Uterus (tissue), 4 donors: ENCODE measurements around the gene NME4. TPM values are rescaled to one million over a fixed set of nuclear protein-coding genes. Genes with fewer than 3 reads are reported as not detected.

Experiments used
- DNase-seq, 2 donors: peaks; one replicate each; pipeline ENCODE4 v3.0.0-alpha.2; 2019 to 2020
- H3K27ac ChIP-seq, 2 donors: fragments of 200-600 bp; sonication (generic); 1 replicate in 1 of 2; 2 replicates in 1 of 2; pipeline ENCODE4 v1.5.1; 2016 to 2018
- H3K27me3 ChIP-seq, 2 donors: fragments of 200-600 bp; sonication (generic); one replicate each; pipeline ENCODE4 v1.5.1; 2018 to 2019; ENCODE audit warnings: control low read depth in 1 of 2
- H3K36me3 ChIP-seq, 2 donors: fragments of 200-600 bp; sonication (generic); one replicate each; pipeline ENCODE4 v1.5.1; 2019; ENCODE audit warnings: control low read depth in 1 of 2
- H3K4me1 ChIP-seq, 2 donors: fragments of 200-600 bp; sonication (generic); one replicate each; pipeline ENCODE4 v1.5.1; 2018 to 2019; ENCODE audit warnings: control low read depth in 1 of 2
- H3K4me3 ChIP-seq, 2 donors: fragments of 200-600 bp; sonication (generic); 1 replicate in 1 of 2; 2 replicates in 1 of 2; pipeline ENCODE4 v1.5.1; 2018 to 2019; ENCODE audit warnings: mild to moderate bottlenecking in 1 of 2
- H3K9me3 ChIP-seq, 2 donors: fragments of 200-600 bp; sonication (generic); one replicate each; pipeline ENCODE4 v1.5.1; 2019; ENCODE audit warnings: control low read depth in 1 of 2
- POLR2A ChIP-seq, 2 donors: fragments of 450-650 bp; IDR thresholded peaks; one replicate each; pipeline ENCODE4 v1.6.1; 2016; ENCODE audit warnings: antibody characterized with exemption in 2 of 2, mild to moderate bottlenecking in 1 of 2, moderate library complexity in 1 of 2
- intact Hi-C: fragments of 100-400 bp; cut with DNase I; formaldehyde crosslinking; loops from one replicate; pipeline ENCODE4 v1.15.1; 2023; ENCODE audit warnings: low total_unique reads
- total RNA-seq, 4 donors: library from RNA; depleted of rRNA in 3 of 4; stranded (reverse); fragments of >200 nt in 3 of 4; gene quantifications; one replicate each; pipeline versions ENCODE4 v1.1.0 to v1.2.4, GENCODE V29; 2014 to 2023
- TF ChIP-seq, protein P1 (sequence below), 4 experiments: fragments of 200-600 bp in 2 of 4; fragments of 450-650 bp in 2 of 4; sonication (generic) in 2 of 4; IDR thresholded peaks; one replicate each; pipeline ENCODE4 v1.5.1; 2016 to 2019; ENCODE audit warnings: antibody characterized with exemption in 4 of 4, mild to moderate bottlenecking in 2 of 4, moderate library complexity in 1 of 4
- donor health status: DM: yes; HTN: yes; CAD: no.

Gene NME4
- total RNA-seq, 4 donors from 2014 or later, result 37.3 to 77.6 (median 62.2) TPM

DNA sequence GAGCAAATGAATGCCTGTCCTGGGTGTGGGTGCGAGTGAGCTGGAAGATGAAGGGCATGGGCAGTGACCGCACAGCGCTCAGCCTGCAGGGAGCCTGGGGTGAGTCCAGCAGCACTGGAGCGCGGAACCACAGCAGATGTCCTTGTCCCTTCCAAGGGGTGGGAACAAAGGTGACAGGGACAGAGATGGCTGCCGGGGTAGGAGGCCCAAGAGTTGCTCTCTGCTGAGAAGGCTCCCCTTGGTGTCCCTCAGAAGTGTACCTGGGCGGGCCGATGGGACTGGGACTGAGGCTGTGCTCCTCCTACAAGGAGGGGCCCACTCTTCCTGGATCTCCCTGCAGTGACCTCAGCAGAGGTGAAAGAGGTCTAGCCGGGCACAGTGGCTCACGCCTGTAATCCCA is 7.6 kb upstream of the NME4 start:
- H3K4me1 ChIP-seq, result no peaks in the 10 kb centered on the region
- no peak for DNase-seq
- no peaks in the 10 kb centered on the region for H3K9me3 ChIP-seq
- no peak overlapping the region for H3K4me3 ChIP-seq
- no peaks in the 10 kb centered on the region for H3K36me3 ChIP-seq
- intact Hi-C loops, result no loop called here
- no peak overlapping the region for H3K27ac ChIP-seq
- no peaks in the 10 kb centered on the region for H3K27me3 ChIP-seq
- TF ChIP-seq, protein P1, sequence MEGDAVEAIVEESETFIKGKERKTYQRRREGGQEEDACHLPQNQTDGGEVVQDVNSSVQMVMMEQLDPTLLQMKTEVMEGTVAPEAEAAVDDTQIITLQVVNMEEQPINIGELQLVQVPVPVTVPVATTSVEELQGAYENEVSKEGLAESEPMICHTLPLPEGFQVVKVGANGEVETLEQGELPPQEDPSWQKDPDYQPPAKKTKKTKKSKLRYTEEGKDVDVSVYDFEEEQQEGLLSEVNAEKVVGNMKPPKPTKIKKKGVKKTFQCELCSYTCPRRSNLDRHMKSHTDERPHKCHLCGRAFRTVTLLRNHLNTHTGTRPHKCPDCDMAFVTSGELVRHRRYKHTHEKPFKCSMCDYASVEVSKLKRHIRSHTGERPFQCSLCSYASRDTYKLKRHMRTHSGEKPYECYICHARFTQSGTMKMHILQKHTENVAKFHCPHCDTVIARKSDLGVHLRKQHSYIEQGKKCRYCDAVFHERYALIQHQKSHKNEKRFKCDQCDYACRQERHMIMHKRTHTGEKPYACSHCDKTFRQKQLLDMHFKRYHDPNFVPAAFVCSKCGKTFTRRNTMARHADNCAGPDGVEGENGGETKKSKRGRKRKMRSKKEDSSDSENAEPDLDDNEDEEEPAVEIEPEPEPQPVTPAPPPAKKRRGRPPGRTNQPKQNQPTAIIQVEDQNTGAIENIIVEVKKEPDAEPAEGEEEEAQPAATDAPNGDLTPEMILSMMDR (IDR thresholded peaks at IDR 0.05), result no peak
- no peak for TF ChIP-seq POLR2A (IDR thresholded peaks at IDR 0.05)

DNA sequence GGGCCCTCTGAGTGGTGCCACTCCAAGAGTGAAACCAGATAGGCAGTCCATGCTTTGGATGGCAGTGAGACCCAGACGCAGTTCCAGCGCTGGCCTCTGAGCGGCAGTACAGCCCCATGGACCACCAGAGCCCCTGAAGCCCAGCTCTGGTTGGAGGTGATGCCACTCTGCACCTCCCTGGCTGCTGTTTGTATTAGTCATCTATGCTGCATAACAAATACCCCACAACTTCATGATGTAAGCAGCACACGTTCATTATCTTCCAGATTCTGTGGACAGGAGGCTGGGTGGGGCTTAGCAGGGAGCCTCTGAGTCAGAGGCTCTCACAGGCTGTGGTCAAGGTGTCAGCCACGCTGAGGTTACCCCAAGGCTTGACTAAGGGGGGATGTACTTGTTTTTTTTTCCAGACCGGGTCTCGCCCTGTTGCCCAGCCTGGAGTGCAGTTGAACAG is 5.1 kb upstream of the NME4 start:
- intact Hi-C loops, result no loop called here

DNA sequence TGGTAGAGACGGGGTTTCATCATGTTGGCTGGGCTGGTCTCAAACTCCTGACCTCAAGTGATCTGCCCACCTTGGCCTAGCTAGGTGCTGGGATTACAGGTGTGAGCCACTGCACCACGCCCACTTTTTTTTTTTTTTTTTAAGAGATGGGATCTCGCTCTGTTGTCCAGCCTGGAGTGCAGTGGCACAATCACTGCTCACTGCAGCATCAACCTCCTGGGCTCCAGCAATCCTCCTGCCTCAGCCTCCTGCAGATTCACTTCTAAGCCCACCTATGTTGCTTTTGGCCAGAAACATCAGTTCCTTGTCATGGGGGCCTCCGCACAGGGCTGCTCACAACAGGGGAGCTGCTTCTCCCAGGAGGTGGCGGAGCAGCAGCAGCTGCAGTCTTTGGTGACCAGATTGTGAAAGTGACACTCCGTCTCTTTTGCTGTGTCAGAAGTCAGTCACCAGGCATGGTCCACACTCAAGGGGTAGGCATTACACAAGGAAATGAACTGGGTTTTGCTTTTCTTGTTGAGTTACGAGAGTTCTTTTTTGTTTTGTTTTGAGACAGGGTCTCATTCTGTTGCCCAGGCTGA is 4.5 kb upstream of the NME4 start:
- TF ChIP-seq, protein P1 (IDR thresholded peaks at IDR 0.05), result no peak
- no peak for TF ChIP-seq POLR2A (IDR thresholded peaks at IDR 0.05)
- H3K4me1 ChIP-seq, result no peaks in the 10 kb centered on the region
- intact Hi-C loops, result no loop called here
- H3K27ac ChIP-seq, result no peak overlapping the region
- H3K36me3 ChIP-seq, result no peaks in the 10 kb centered on the region
- H3K9me3 ChIP-seq, result no peaks in the 10 kb centered on the region
- no peak for DNase-seq
- no peaks in the 10 kb centered on the region for H3K27me3 ChIP-seq
- no peak overlapping the region for H3K4me3 ChIP-seq

More for the DNA sequence above, 5.1 kb upstream of the NME4 start:
- no peak overlapping the region for H3K4me3 ChIP-seq
- no peaks in the 10 kb centered on the region for H3K27me3 ChIP-seq
- no peaks in the 10 kb centered on the region for H3K4me1 ChIP-seq
- H3K27ac ChIP-seq, result no peak overlapping the region
- peak in 1 of 2 donors; percentile 58 for DNase-seq
- no peak for TF ChIP-seq POLR2A (IDR thresholded peaks at IDR 0.05)
- TF ChIP-seq, protein P1 (IDR thresholded peaks at IDR 0.05), result peak; percentile 16 to 59 (median 52)
- no peaks in the 10 kb centered on the region for H3K9me3 ChIP-seq
- no peaks in the 10 kb centered on the region for H3K36me3 ChIP-seq

DNA sequence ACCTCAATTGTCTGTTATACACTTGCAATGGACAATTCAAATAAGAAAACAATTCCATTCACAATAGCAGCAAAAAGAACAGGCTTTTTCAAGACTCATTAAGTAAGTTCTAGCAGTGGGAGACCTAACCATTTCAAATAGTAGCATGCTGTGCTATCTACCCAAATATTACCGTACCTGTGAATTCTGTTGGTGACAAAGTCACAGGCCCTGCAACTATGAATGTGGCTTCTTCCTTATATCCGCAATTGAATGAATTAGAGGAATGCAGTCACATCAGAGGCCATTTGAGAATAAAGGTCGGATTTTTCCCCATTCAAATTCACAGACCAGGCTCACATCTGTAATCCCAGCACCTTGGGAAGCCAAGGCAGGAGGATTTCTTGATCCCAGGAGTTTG is 800 bp upstream of the NME4 start:
- peaks cover 2% of the 10 kb centered on the region in 2 donors for H3K4me1 ChIP-seq
- H3K27me3 ChIP-seq, result no peaks in the 10 kb centered on the region
- intact Hi-C loops, result no loop called here
- TF ChIP-seq, protein P1 (IDR thresholded peaks at IDR 0.05), result no peak
- no peak for TF ChIP-seq POLR2A (IDR thresholded peaks at IDR 0.05)
- H3K9me3 ChIP-seq, result no peaks in the 10 kb centered on the region
- H3K4me3 ChIP-seq, result peak overlapping the region in 1 of 2 donors; percentile 74
- no peak for DNase-seq
- peak overlapping the region; percentile 89 to 91 for H3K27ac ChIP-seq
- H3K36me3 ChIP-seq, result no peaks in the 10 kb centered on the region

DNA sequence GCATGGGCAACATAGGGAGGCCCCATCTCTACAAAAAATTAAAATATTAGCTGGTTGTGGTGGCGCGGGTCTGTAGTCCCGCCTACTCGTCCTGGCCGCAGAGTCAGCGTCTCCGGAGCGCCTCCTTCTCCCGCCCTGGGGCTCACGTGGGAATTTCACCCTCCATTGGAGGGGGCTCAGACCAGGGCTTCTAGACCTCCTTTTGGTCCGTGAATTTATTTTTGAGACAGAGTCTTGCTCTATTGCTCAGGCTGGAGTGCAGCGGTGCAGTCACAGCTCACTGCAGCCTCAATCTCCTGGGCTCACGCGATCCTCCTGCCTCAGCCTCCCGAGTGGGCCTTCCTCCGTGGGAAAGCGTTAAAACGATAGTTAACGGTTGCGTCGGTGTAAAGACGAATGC is 394 bp upstream of the NME4 start:
- Histone ChIP-seq H3K4me3 (peak overlapping the region; percentile 34 to 74), H3K27me3 (no peaks in the 10 kb centered on the region), H3K27ac (peak overlapping the region; percentile 89 to 91), H3K36me3 (no peaks in the 10 kb centered on the region), H3K4me1 (peaks cover 2% of the 10 kb centered on the region in 2 donors), H3K9me3 (no peaks in the 10 kb centered on the region)
- intact Hi-C loops, result no loop called here
- TF ChIP-seq, protein P1 (IDR thresholded peaks at IDR 0.05), result no peak
- no peak for TF ChIP-seq POLR2A (IDR thresholded peaks at IDR 0.05)
- peak in 1 of 2 donors; percentile 58 for DNase-seq
